GM18868 (cell line): ENCODE measurements around the gene PLXNA2.

Source experiments
- ATAC-seq: cut with Tn5 transposase; IDR thresholded peaks from one replicate; pipeline ENCODE4 v1.9.1; 2021; ENCODE audit warnings: mild to moderate bottlenecking, moderate library complexity; ENCODE audit not compliant: unreplicated experiment

Gene PLXNA2

DNA sequence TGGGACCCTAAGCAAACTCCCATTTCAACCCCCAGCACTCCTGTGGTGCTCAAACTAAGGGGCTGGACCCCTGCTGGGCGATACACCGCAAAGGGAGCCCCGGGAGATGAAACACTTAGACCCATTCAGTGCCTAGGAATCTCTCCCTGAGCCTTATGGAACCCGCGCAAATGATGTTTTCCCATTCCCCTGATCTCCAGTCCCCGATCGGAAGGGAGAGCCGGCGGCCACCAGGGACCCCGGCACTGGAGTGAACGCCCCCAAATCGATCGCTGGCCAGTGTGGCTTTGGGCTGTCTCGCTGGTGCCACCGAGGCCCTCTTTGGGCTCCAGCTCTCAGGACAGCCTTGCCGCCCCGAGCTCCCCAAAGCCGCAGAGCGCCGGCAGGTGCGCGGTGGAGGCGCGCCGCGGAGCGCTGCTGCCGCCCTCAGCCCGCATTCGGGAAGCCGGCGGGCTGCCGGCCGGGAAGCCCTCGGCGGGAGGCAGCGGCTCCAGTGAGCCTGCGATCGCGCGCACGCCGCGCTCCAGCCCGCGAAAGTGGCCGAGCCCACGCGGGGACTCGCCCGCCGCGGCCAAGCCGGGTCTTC lies 1.1 kb downstream of the PLXNA2 start:
- no peak for ATAC-seq

DNA sequence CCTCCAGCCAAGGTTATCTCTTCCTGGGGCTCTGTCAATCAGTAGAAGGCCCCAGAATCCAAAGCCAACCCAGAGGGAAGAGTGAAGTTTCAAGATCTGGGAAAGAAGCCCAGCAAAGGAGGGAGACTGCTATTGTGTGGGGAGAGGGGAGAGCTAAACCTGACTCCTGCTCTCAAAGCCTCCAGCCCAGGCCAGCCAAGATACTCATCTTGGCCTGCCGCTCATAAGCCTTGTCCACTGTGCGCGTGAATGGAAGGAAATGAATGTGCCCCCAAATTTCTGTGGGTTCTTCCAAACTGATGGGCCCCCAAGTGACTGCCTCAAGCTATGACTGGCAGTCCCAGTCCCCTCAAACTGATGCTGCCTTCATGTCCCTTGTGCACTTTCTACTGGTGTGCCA lies 2.0 kb downstream of the PLXNA2 start:
- ATAC-seq: no peak

DNA sequence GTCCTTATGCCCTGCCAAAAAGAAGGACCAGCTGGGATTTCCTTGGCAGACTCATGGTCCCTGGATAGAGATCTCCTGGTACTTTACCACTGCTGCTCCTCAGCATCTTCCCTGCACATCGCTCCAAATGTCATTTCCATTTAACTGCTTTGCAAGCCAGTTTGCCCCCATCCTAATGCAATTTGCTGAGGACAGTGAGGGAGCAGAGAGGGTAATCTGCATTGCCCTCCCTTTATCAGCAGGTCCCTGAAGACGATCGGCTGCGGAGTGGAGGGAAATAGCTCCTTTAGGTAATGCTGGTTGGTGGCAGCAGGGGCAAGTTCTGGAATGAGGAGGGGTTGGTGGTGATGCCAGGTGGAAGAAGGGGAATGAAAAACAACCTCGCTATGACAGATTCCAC lies 2.7 kb downstream of the PLXNA2 start:
- ATAC-seq: no peak

DNA sequence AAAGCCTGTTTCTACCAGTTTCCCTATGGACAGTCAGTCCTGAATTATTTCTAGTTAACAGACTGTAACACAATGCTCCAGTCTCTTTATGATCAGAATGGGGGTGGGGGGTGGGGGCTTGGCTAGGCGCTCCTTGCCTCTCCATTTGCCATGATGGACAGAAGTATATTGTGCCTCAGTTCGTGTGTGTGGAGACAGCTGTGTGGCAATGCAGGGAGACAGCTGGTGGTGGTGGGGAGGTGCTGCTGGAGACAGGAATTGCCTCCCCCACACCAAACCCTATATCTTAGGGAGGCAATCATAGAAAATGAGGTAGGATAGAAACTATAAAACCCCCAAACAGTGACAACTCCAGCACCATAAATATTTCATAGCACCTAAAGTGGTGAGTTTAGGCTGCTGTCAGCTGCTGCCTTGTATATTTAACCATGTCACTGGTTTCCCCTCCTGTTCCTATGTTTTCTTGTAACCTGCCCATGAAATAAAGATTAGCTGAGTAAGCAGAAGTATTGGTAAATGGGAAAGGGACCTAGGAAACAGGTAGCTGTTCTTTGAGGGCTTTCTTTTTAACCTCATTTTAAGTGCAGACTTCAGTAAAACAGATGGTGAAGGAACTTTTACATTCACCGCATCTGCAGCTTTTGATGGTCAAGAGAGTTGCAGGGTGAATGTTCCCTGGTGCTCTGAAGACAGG lies 3.4 kb downstream of the PLXNA2 start:
- no peak for ATAC-seq

DNA sequence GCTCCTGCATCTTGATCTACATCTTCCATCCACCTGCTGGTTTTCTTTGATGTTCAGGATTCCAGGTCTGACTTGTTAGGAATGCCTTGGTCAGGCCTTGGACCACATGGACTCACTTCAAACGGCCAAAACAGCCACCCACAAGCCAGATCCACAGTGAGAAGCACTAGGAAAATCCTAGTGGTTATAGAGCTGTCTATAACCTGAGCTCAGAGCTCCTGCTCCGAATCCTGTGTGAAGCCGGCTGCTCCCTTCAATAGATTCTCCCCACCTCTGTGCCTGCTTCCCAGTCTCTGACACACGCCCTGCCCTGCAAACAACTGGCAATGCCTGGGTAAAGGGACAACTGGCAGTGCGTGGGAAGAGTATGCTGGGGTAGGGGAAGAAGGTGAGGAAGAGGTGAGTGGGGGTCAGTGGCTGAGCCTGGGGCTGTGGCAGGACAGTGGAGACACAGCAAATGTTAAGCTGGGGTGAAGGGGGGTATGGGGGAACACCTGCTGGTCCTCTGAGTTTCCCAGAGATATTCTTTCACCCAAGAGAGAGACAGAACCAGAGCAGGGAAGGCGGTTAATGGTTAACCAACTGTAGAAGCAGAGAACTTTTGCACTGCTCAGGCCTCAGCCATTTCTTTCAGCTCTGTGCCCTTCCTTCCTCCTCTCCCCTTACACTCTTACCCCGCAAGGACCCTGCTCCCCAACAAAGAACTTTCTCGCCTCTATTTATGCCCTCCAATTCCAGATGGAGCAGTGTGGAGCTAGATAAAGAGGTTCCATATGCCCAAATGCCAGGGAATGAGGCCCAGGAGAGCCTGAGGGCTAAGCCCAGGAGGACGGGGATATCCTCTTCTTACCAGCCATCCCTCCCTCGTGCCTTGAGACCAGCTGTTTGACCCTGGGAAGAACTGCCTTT lies 4.5 kb downstream of the PLXNA2 start:
- ATAC-seq: no peak

DNA sequence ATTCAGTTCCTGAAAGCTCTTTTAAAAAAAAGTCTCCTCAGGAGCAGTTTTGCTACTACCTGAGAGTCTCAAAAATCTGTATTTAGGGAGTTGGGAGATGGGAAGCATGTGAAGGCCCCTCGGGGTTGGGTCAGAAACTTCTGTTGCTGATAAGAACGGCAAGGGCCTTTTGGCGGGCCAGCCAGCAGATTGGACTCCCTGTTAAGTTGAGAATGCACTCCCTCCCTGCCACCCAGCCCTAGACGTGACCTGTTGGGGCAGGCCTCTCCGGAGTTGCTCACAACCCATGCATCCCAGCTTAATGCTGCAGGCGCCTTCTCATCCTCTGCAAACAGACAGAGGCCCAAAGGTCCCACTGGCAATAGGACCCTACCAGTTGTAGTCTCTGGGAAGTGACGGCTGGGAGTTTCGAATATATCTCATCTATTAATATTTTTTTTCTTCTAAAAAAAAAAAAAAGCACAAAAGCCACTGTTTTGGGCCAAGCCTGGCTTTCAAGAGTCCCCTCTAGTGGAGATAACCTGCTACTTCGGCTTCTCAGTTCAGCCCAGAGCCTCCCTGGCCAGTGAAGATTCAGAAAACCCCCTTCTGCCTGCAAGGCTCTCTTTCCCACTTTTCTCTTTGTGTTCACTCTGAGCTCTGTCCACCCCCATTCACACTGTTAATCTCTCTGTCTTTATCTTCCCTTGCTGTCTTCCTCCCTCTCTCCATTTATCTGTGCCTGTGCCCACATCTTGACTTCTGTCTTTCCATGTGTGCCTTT lies 5.3 kb downstream of the PLXNA2 start:
- peak; percentile 45 for ATAC-seq

DNA sequence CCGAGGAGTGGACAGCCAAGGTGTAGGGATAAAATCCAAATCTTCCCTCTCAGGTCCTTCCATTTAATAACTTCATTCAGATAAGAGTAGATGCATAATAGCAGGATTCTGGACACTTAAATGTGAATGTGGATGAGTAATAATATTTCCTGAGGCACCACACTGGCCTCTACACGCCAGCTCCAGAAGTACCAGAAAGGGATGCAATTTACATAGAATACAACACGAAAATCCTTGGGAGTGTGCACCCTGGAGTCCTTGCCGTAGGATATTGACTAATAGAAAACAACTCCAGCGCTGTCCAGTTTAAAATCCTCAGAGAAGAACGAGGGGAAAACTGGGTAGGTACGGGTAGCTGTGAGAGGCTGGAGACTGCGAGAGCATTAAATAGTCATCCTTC lies 6.9 kb downstream of the PLXNA2 start:
- no peak for ATAC-seq

DNA sequence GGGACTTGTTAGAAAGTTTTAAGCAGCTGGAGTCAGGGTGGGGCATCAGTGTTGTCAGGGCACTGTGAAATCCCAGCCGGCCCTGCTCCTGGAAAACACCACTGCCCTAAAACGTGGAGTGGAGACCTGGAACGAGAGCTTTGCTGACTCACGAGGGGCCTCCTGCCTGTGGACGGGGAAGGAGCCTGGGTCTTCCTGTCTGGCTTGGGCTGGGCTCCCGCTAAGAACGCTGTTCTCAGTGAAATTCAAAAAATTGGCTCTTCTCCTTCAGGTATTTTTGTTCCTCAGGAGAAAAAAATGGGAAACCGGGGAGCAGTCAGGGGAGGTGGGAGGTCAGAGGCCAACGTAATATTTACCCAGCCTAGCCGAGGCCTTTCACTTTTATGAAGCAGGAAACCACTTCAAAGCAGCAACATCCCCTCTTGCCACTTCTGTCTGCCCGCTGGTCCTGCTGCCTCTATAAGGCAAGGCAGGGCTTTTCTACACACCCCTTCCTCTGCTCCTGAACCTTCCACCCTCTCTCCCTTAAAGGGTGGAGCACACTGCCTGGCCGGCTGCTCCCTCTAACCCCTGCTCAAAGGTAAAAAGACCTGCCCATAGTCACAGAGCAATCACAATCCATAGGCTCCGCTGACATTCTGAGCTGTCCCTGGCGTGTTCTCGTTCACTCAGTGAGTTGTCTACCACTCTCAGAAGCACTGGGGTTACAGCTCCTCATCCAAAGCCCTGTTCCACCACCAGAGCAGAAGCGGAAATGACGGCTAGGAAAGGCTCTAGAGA lies 8.0 kb downstream of the PLXNA2 start:
- peak; percentile 64 for ATAC-seq

DNA sequence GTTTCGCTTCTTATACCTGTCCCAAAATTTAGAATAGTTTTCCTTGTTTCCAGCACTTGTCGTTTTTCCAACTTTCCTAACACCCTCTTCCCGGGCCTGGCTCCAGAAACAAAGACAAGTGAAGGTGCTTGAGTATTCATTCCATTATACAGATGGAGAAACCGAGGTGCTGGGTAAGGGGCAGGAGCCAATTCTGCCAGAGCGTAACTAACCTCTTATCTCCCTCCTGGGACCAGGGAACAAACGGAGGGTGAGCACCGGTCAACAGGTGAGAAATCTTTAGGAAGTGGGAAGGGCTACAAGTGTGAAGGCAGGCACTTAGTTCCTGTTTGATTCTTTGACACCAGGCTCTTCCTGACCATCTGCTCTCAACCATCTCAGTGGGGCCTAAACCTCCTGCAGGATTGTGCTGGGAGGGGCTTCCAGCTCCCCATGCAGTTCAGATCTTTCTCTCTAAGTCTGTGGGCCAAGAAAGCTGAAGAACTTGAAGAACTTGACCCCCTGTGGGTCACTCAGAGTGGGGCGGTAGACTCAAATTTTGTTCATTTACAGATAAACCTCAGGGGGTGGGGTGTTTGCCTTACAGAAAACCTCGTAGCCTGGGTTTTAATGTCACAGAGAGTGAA lies 8.7 kb downstream of the PLXNA2 start:
- no peak for ATAC-seq

DNA sequence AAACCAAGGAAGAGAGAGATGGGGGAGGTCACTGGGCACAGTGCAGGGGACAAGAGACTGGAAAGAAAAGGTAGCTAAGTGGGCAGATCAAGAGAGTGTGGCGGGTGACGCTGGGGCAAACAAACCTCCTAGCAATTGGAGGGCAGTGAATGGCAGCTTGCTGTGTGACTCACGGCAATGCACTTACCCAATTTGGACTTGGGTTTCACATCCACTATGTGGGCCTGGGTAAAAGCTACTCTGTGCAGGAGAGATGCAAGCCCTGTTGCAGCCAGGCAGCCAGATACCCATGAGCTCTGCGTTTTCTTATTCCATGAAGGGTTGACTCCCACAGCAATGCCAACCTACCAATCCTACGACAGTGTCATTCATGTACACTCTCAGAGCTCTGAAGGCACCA lies 9.5 kb downstream of the PLXNA2 start:
- ATAC-seq: peak; percentile 58

DNA sequence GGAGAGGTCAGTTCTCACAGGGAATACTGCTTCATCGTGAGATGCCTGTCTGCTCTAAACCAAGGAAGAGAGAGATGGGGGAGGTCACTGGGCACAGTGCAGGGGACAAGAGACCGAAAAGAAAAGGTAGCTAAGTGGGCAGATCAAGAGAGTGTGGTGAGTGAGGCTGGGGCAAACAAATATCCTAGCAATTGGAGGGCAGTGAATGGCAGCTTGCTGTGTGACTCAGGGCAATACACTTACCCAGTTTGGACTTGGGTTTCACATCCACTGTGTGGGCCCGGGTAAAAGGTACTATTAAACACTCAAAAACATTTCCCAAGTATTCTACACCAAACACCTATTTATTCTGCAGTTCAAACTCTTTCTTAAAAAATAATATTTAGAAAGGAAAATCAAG lies 10.2 kb downstream of the PLXNA2 start:
- no peak for ATAC-seq

DNA sequence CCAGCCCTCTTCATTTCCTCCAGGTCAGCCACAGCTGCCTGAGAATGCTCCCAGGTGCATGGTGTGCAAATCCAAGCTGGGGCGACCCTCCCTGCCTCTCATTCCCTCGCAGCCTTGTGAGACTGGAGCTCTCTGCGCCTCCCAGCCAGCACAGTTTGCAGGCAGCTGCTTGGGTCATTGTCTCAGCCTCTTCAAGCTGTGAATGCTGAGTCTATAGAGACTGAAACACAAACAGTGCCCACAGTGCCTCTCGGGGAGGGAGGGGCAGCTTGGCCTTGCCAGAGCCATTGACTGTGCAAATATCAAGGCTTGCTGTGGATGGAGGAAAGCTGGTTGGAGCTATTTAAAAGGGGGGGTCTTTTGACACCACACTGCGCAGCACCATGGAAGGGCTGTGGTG lies 10.6 kb downstream of the PLXNA2 start:
- ATAC-seq: no peak

DNA sequence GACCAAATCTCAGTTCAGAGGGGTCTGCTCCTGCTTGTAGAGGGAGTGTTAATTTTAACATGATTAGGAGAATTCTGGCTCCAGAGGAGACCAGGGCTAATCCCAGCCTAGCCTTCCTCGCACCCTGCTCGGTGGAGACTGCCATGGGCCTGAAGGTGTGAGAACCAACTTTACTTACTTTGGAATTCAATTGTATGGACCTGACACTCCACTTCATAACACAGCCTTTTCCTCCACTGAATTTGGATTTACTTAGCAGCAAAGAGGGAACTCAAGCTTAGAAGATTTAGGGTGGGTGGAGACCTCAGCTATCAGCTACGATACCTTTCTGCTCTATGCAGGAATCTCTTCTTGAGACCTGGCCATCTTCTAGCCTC lies 11.5 kb downstream of the PLXNA2 start:
- ATAC-seq: no peak

DNA sequence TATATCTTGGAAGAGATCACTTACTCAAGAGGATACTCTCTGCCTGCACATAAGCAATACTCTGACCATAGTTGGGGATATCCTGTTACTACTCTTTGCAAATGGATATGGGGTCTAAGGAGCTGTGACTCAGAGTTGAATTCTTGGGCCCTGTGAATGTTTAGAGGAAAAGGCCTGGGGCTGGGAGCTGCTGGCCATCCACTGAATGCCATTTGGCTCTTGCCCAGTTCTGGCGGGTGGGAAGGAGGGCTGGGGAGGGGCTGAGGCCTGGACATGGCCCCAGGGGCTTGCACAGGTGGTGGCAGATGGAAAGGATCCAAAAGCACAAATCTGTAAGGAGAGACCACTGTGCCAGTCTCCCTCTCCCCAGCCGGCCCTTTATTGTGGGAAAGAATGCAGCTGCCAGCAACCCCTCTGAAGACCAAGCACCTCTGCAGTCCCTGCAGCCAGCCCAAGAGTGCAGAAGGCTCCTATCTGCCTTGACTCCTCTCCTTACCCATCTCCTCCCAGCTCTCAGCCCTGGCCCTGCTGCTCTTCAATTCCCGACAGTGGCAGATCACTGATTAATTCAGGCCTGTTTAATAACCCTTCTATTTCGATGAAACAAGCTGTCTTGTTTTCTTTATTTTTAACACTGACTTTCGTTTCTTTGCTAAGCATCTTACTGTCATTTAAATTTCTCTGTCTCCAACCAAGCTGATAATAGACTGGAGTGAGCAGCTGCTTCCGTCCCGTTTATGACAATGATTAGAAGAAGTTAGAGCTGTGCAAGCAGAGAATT lies 12.1 kb downstream of the PLXNA2 start:
- no peak for ATAC-seq

DNA sequence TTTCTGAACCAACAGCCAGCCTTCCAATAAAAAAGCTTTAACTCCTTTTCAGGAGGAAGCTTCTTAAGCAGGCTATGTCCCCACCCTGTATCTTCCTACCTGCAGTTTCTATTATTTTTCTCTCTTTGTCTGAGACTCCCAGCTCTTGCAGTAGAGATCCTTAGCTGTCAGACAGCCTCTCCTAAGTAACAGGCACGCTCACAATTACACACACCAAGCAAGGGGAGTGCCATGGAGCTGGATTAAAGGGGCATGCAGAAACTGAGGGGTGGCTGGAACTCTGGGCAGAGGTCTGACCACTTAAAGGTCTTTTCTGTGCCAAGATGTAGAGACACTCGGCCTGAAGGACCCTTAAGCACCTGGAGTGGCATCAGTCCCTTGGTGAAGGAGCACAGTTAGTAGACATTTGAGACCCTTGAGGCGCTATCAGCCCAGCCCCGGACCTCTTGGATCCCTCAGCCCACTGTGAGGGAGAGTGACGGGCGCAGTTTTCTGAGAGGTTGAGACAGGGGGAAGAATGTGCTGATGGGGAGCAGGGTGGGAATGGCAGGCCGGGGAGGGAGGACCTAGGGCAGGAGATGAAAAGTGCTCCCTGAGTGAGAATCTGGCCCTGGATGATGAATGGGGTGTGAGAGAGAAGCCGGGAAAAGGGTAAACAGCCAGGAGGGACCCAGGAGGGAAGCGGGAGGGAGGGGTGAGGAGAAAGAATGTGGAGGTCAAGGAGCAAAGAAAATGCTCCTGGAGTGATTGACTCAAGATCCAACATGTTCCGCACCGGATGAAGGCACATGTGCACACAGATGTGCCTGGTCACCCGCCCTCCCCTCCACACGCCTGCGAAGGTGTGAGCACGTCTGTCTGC lies 13.3 kb downstream of the PLXNA2 start:
- ATAC-seq: no peak

DNA sequence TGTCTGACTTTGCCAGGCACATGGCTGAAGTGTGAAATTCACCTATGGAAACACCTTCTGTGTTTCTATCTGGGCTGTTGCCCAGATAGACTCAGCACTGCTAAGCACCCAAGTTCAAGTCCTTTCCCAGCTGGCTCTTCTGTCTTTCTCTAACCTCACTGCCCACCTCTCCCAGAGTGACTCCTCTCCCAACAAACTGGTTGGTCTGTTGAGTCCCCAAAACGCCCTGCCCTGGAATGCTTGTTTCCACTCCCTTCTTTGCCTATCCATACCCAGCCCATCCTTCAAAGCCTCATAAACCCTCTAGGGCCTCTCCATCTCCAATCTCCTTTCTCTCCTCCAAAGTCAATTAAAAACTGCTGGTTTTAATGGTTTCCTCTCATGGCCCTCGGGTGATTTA lies 15.6 kb downstream of the PLXNA2 start:
- no peak for ATAC-seq

DNA sequence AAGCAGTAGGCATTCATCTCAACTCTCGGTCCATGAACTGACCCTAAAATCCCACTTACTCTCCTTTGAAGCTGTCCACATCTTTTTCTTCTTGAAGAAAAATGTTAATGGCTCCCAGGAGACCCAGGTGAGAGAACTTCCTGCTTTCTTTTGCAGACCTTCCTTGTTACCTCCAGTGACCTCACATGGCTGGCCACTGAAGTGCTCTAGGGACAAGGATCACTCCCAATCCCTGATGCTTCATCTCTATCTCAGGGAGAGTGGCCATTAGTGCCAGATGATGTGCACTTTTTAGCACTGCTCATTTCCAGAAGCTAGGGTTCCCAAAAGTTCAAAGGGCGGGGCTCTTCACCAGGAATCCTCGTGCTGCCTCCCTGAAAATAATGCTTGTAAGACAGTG lies 16.2 kb downstream of the PLXNA2 start:
- ATAC-seq: no peak

DNA sequence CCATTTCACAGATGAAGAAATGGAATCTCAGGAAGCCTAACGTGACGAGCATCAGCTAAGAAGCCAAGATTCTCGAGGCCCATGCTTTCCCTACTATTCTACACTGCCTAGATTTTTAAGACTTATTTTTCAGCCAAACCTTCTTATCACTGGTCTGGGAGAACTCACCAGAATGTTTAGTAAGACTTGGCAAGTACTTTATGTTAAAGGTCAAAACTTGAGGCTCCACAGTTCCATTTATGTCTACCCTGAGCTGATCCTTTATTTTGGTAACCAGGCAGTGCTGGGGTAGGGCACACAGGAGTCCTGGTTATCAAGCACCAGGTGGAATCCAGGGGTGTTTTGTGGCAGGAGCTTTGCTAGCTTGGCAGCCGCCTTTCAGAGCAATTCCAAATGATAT lies 16.8 kb downstream of the PLXNA2 start:
- ATAC-seq: no peak
